GM23338 (cell line): ENCODE data around the gene PCDHGA1. TPM values are rescaled to one million over a fixed set of nuclear protein-coding genes. Genes with fewer than 3 reads are reported as not detected.

ENCODE experiments used
- ATAC-seq: fragments of 200-7000 bp; cut with Tn5 transposase; 3 replicates; pipeline ENCODE4 v1.9.1; 2020
- DNase-seq: peaks from one replicate; pipeline ENCODE4 v3.0.0-alpha.2; 2015; ENCODE audit warnings: low spot score
- H2AFZ ChIP-seq: fragments of 200-600 bp; sonication (generic); 2 replicates; pipeline ENCODE4 v1.8.0; 2016; ENCODE audit warnings: antibody characterized with exemption, mild to moderate bottlenecking, moderate library complexity
- H3F3A ChIP-seq: fragments of 200-600 bp; sonication (generic); replicated peaks from 2 replicates; pipeline ENCODE4 v1.8.0; 2017; ENCODE audit warnings: antibody characterized with exemption, mixed run types, low read depth
- H3K27ac ChIP-seq: fragments of 200-600 bp; sonication (generic); 2 replicates; pipeline ENCODE4 v1.6.1; 2016; ENCODE audit warnings: low read depth
- H3K27me3 ChIP-seq: fragments of 200-600 bp; sonication (generic); 2 replicates; pipeline ENCODE4 v1.8.0; 2016; ENCODE audit warnings: mild to moderate bottlenecking, mixed run types, moderate library complexity; ENCODE audit not compliant: insufficient read depth
- H3K36me3 ChIP-seq: fragments of 200-600 bp; sonication (generic); 2 replicates; pipeline ENCODE4 v1.8.0; 2016; ENCODE audit warnings: mild to moderate bottlenecking; ENCODE audit not compliant: insufficient read depth
- H3K4me1 ChIP-seq: fragments of 200-600 bp; sonication (generic); 2 replicates; pipeline ENCODE4 v1.8.0; 2016; ENCODE audit warnings: mild to moderate bottlenecking, moderate library complexity; ENCODE audit not compliant: insufficient read depth
- H3K4me2 ChIP-seq: fragments of 200-600 bp; sonication (generic); 2 replicates; pipeline ENCODE4 v1.7.1; 2017; ENCODE audit warnings: mixed run types
- H3K4me3 ChIP-seq: fragments of 200-600 bp; sonication (generic); 2 replicates; pipeline ENCODE4 v1.6.1; 2016; ENCODE audit warnings: mixed run types
- H3K79me2 ChIP-seq: fragments of 200-600 bp; sonication (generic); replicated peaks from 2 replicates; pipeline ENCODE4 v1.8.0; 2017; ENCODE audit warnings: mild to moderate bottlenecking; ENCODE audit not compliant: insufficient read depth
- H3K9me2 ChIP-seq: fragments of 200-600 bp; sonication (generic); 2 replicates; pipeline ENCODE4 v1.8.0; 2017; ENCODE audit not compliant: insufficient read depth
- H4K20me1 ChIP-seq: fragments of 200-600 bp; sonication (generic); replicated peaks from 2 replicates; pipeline ENCODE4 v1.8.0; 2017; ENCODE audit warnings: mild to moderate bottlenecking; ENCODE audit not compliant: insufficient read depth
- H3K27ac Mint-ChIP-seq: 2 replicates; pipeline ENCODE4 v1.8.0; 2020; ENCODE audit warnings: inconsistent platforms, mild to moderate bottlenecking, moderate library complexity, mixed read lengths
- H3K27me3 Mint-ChIP-seq: 3 replicates; pipeline ENCODE4 v1.8.0; 2022; ENCODE audit warnings: low read depth, mild to moderate bottlenecking, moderate library complexity, mixed read lengths, inconsistent platforms; ENCODE audit not compliant: insufficient read depth, poor library complexity
- H3K36me3 Mint-ChIP-seq: 3 replicates; pipeline ENCODE4 v1.8.0; 2021; ENCODE audit warnings: low read depth, mild to moderate bottlenecking, inconsistent platforms, moderate library complexity, mixed read lengths
- H3K4me1 Mint-ChIP-seq: 3 replicates; pipeline ENCODE4 v1.8.0; 2020; ENCODE audit warnings: mild to moderate bottlenecking, inconsistent platforms, mixed read lengths
- H3K4me3 Mint-ChIP-seq: 3 replicates; pipeline ENCODE4 v1.8.0; 2021; ENCODE audit warnings: moderate library complexity, mild to moderate bottlenecking, inconsistent platforms, mixed read lengths
- H3K9me3 Mint-ChIP-seq: 3 replicates; pipeline ENCODE4 v1.8.0; 2020; ENCODE audit warnings: moderate library complexity, mild to moderate bottlenecking, inconsistent platforms, mixed read lengths
- CREB1 ChIP-seq: fragments of 250-450 bp; sonication (Bioruptor Pico); IDR thresholded peaks from 2 replicates; pipeline ENCODE4 v1.5.0; 2020; ENCODE audit warnings: low read depth, mild to moderate bottlenecking, moderate library complexity
- EZH2 ChIP-seq: fragments of 200-600 bp; sonication (generic); IDR thresholded peaks from one replicate; pipeline ENCODE4 v1.8.0; 2017; ENCODE audit warnings: antibody characterized with exemption, mild to moderate bottlenecking, low read depth; ENCODE audit not compliant: unreplicated experiment
- EZH2phosphoT487 ChIP-seq: fragments of 200-600 bp; sonication (generic); IDR thresholded peaks from one replicate; pipeline ENCODE4 v1.8.1; 2018; ENCODE audit warnings: antibody characterized with exemption; ENCODE audit not compliant: unreplicated experiment
- JUNB ChIP-seq: IDR thresholded peaks from one replicate; pipeline ENCODE4 v1.6.1; 2016; ENCODE audit warnings: antibody characterized with exemption; ENCODE audit not compliant: unreplicated experiment
- NANOG ChIP-seq: IDR thresholded peaks from 2 replicates; pipeline ENCODE4 v1.6.1; 2016; ENCODE audit warnings: antibody characterized with exemption, borderline replicate concordance
- POLR2AphosphoS5 ChIP-seq: IDR thresholded peaks from 2 replicates; pipeline ENCODE4 v1.6.1; 2016; ENCODE audit warnings: antibody characterized with exemption, low read depth
- STAT1 ChIP-seq: IDR thresholded peaks from one replicate; pipeline ENCODE4 v1.6.1; 2016; ENCODE audit warnings: antibody characterized with exemption; ENCODE audit not compliant: unreplicated experiment
- ZNF114 ChIP-seq: fragments of 250-450 bp; sonication (Bioruptor Pico); IDR thresholded peaks from 2 replicates; pipeline ENCODE4 v1.5.0; 2020; ENCODE audit warnings: mild to moderate bottlenecking, moderate library complexity
- ZNF331 ChIP-seq: fragments of 250-450 bp; sonication (Bioruptor Pico); IDR thresholded peaks from 2 replicates; pipeline ENCODE4 v1.5.0; 2020; ENCODE audit warnings: low read depth, mild to moderate bottlenecking, moderate library complexity
- polyA plus RNA-seq: library from polyadenylated mRNA; unstranded; fragments of >200 nt; fragmentation: Nextera tagmentation; extraction: Ambion mirVana; gene quantifications from 2 replicates; pipeline ENCODE4 v1.2.1, GENCODE V29; 2016
- total RNA-seq: library from RNA; depleted of rRNA; stranded (reverse); fragments of >200 nt; shearing (Covaris generic); gene quantifications from 2 replicates; pipeline ENCODE4 v1.2.3, GENCODE V29; 2014
- TF ChIP-seq, protein P1 (sequence below), 2 experiments: fragments of 200-600 bp in 1 of 2; sonication (generic) in 1 of 2; conservative IDR thresholded peaks; 2 replicates each; pipeline versions ENCODE4 v1.5.1 to v1.6.1; 2016 to 2017; ENCODE audit warnings: antibody characterized with exemption in 2 of 2, low read depth in 2 of 2, mild to moderate bottlenecking in 2 of 2, moderate library complexity in 1 of 2
- TF ChIP-seq, protein P2 (sequence below): IDR thresholded peaks from one replicate; pipeline ENCODE4 v1.6.1; 2018; ENCODE audit warnings: antibody characterized with exemption; ENCODE audit not compliant: unreplicated experiment
- TF ChIP-seq, protein P3 (sequence below): IDR thresholded peaks from 2 replicates; pipeline ENCODE4 v1.6.1; 2016; ENCODE audit warnings: antibody characterized with exemption
- TF ChIP-seq, protein P4 (sequence below): fragments of 250-450 bp; sonication (Bioruptor Pico); IDR thresholded peaks from 2 replicates; pipeline ENCODE4 v1.5.0; 2020; ENCODE audit warnings: mild to moderate bottlenecking, moderate library complexity

PCDHGA1 gene
- total and polyA plus RNA-seq, 2 experiments from 2014 or later = 0.39 to 1.7 TPM

DNA sequence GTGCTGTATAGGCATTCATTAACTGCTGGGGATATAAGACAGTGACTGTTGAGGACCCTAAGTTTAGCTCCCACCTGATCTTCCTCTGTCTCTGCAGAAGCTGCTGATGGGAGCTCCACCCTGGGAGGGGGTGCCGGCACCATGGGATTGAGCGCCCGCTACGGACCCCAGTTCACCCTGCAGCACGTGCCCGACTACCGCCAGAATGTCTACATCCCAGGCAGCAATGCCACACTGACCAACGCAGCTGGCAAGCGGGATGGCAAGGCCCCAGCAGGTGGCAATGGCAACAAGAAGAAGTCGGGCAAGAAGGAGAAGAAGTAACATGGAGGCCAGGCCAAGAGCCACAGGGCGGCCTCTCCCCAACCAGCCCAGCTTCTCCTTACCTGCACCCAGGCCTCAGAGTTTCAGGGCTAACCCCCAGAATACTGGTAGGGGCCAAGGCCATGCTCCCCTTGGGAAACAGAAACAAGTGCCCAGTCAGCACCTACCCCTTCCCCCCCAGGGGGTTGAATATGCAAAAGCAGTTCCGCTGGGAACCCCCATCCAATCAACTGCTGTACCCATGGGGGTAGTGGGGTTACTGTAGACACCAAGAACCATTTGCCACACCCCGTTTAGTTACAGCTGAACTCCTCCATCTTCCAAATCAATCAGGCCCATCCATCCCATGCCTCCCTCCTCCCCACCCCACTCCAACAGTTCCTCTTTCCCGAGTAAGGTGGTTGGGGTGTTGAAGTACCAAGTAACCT, 180.7 kb downstream of the PCDHGA1 start:
- Histone ChIP-seq H3K27ac (no peak overlapping the region), H3K36me3 (peaks cover 3% of the 10 kb centered on the region; the same call in 1 of the 2 replicates), H3F3A (0 out of 2 replicates have a peak, but pooled peaks cover 4% of the 10 kb centered on the region), H3K27me3 (0 out of 2 replicates have a peak, but pooled peaks cover 4% of the 10 kb centered on the region), H3K4me3 (no peak overlapping the region), H3K4me2 (no peak overlapping the region), H3K4me1 (peaks cover 28% of the 10 kb centered on the region), H3K79me2 (no peaks in the 10 kb centered on the region), H3K9me2 (no peaks in the 10 kb centered on the region), H4K20me1 (no peaks in the 10 kb centered on the region), H2AFZ (no peak overlapping the region)
- H3K27me3 Mint-ChIP-seq = peaks cover 26% of the 10 kb centered on the region
- H3K4me1 Mint-ChIP-seq = peaks cover 51% of the 10 kb centered on the region
- H3K9me3 Mint-ChIP-seq = no peaks in the 10 kb centered on the region
- ATAC-seq = no peak
- H3K36me3 Mint-ChIP-seq = peaks cover 25% of the 10 kb centered on the region
- no peak for DNase-seq
- TF ChIP-seq ZNF114 (CRISPR knock-in tag) (no peak), ZNF331 (CRISPR knock-in tag) (no peak), JUNB (no peak), EZH2 (no peak), CREB1 (CRISPR knock-in tag) (no peak), POLR2AphosphoS5 (no peak), STAT1 (no peak), NANOG (no peak), EZH2phosphoT487 (no peak)
- TF ChIP-seq, protein P1, sequence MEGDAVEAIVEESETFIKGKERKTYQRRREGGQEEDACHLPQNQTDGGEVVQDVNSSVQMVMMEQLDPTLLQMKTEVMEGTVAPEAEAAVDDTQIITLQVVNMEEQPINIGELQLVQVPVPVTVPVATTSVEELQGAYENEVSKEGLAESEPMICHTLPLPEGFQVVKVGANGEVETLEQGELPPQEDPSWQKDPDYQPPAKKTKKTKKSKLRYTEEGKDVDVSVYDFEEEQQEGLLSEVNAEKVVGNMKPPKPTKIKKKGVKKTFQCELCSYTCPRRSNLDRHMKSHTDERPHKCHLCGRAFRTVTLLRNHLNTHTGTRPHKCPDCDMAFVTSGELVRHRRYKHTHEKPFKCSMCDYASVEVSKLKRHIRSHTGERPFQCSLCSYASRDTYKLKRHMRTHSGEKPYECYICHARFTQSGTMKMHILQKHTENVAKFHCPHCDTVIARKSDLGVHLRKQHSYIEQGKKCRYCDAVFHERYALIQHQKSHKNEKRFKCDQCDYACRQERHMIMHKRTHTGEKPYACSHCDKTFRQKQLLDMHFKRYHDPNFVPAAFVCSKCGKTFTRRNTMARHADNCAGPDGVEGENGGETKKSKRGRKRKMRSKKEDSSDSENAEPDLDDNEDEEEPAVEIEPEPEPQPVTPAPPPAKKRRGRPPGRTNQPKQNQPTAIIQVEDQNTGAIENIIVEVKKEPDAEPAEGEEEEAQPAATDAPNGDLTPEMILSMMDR (conservative IDR thresholded peaks at IDR 0.05; ENCODE audit: low read depth in 2 of 2) = no peak
- TF ChIP-seq, protein P2, sequence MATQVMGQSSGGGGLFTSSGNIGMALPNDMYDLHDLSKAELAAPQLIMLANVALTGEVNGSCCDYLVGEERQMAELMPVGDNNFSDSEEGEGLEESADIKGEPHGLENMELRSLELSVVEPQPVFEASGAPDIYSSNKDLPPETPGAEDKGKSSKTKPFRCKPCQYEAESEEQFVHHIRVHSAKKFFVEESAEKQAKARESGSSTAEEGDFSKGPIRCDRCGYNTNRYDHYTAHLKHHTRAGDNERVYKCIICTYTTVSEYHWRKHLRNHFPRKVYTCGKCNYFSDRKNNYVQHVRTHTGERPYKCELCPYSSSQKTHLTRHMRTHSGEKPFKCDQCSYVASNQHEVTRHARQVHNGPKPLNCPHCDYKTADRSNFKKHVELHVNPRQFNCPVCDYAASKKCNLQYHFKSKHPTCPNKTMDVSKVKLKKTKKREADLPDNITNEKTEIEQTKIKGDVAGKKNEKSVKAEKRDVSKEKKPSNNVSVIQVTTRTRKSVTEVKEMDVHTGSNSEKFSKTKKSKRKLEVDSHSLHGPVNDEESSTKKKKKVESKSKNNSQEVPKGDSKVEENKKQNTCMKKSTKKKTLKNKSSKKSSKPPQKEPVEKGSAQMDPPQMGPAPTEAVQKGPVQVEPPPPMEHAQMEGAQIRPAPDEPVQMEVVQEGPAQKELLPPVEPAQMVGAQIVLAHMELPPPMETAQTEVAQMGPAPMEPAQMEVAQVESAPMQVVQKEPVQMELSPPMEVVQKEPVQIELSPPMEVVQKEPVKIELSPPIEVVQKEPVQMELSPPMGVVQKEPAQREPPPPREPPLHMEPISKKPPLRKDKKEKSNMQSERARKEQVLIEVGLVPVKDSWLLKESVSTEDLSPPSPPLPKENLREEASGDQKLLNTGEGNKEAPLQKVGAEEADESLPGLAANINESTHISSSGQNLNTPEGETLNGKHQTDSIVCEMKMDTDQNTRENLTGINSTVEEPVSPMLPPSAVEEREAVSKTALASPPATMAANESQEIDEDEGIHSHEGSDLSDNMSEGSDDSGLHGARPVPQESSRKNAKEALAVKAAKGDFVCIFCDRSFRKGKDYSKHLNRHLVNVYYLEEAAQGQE = no peak
- TF ChIP-seq, protein P3, sequence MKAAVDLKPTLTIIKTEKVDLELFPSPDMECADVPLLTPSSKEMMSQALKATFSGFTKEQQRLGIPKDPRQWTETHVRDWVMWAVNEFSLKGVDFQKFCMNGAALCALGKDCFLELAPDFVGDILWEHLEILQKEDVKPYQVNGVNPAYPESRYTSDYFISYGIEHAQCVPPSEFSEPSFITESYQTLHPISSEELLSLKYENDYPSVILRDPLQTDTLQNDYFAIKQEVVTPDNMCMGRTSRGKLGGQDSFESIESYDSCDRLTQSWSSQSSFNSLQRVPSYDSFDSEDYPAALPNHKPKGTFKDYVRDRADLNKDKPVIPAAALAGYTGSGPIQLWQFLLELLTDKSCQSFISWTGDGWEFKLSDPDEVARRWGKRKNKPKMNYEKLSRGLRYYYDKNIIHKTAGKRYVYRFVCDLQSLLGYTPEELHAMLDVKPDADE = no peak
- TF ChIP-seq, protein P4, sequence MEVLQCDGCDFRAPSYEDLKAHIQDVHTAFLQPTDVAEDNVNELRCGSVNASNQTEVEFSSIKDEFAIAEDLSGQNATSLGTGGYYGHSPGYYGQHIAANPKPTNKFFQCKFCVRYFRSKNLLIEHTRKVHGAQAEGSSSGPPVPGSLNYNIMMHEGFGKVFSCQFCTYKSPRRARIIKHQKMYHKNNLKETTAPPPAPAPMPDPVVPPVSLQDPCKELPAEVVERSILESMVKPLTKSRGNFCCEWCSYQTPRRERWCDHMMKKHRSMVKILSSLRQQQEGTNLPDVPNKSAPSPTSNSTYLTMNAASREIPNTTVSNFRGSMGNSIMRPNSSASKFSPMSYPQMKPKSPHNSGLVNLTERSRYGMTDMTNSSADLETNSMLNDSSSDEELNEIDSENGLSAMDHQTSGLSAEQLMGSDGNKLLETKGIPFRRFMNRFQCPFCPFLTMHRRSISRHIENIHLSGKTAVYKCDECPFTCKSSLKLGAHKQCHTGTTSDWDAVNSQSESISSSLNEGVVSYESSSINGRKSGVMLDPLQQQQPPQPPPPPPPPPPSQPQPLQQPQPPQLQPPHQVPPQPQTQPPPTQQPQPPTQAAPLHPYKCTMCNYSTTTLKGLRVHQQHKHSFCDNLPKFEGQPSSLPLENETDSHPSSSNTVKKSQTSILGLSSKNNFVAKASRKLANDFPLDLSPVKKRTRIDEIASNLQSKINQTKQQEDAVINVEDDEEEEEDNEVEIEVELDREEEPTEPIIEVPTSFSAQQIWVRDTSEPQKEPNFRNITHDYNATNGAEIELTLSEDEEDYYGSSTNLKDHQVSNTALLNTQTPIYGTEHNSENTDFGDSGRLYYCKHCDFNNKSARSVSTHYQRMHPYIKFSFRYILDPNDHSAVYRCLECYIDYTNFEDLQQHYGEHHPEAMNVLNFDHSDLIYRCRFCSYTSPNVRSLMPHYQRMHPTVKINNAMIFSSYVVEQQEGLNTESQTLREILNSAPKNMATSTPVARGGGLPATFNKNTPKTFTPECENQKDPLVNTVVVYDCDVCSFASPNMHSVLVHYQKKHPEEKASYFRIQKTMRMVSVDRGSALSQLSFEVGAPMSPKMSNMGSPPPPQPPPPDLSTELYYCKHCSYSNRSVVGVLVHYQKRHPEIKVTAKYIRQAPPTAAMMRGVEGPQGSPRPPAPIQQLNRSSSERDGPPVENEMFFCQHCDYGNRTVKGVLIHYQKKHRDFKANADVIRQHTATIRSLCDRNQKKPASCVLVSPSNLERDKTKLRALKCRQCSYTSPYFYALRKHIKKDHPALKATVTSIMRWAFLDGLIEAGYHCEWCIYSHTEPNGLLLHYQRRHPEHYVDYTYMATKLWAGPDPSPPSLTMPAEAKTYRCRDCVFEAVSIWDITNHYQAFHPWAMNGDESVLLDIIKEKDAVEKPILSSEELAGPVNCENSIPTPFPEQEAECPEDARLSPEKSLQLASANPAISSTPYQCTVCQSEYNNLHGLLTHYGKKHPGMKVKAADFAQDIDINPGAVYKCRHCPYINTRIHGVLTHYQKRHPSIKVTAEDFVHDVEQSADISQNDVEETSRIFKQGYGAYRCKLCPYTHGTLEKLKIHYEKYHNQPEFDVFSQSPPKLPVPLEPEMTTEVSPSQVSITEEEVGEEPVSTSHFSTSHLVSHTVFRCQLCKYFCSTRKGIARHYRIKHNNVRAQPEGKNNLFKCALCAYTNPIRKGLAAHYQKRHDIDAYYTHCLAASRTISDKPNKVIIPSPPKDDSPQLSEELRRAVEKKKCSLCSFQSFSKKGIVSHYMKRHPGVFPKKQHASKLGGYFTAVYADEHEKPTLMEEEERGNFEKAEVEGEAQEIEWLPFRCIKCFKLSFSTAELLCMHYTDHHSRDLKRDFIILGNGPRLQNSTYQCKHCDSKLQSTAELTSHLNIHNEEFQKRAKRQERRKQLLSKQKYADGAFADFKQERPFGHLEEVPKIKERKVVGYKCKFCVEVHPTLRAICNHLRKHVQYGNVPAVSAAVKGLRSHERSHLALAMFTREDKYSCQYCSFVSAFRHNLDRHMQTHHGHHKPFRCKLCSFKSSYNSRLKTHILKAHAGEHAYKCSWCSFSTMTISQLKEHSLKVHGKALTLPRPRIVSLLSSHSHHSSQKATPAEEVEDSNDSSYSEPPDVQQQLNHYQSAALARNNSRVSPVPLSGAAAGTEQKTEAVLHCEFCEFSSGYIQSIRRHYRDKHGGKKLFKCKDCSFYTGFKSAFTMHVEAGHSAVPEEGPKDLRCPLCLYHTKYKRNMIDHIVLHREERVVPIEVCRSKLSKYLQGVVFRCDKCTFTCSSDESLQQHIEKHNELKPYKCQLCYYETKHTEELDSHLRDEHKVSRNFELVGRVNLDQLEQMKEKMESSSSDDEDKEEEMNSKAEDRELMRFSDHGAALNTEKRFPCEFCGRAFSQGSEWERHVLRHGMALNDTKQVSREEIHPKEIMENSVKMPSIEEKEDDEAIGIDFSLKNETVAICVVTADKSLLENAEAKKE (CRISPR knock-in tag) = no peak
- no peak overlapping the region for H3K4me3 Mint-ChIP-seq
- no peak overlapping the region for H3K27ac Mint-ChIP-seq
